Suprapubic skin (tissue), 4 donors: ENCODE data around the gene BTBD6. TPM values are rescaled to one million over a fixed set of nuclear protein-coding genes. Genes with fewer than 3 reads are reported as not detected.

Experiments
- DNase-seq, 2 donors: peaks; one replicate each; pipeline ENCODE4 v3.0.0-alpha.2; 2019; ENCODE audit warnings: low spot score in 2 of 2
- H3K27ac ChIP-seq: fragments of 200-600 bp; sonication (generic); one replicate; pipeline ENCODE4 v1.5.1; 2019
- H3K27me3 ChIP-seq: fragments of 200-600 bp; sonication (generic); one replicate; pipeline ENCODE4 v1.5.1; 2019
- H3K36me3 ChIP-seq: fragments of 200-600 bp; sonication (generic); one replicate; pipeline ENCODE4 v1.5.1; 2019
- H3K4me1 ChIP-seq: fragments of 200-600 bp; sonication (generic); one replicate; pipeline ENCODE4 v1.5.1; 2019
- H3K4me3 ChIP-seq: fragments of 200-600 bp; sonication (generic); one replicate; pipeline ENCODE4 v1.5.1; 2019; ENCODE audit warnings: mild to moderate bottlenecking
- H3K9me3 ChIP-seq: fragments of 200-600 bp; sonication (generic); one replicate; pipeline ENCODE4 v1.5.1; 2019
- EP300 ChIP-seq: sonication (generic); formaldehyde crosslinking; IDR thresholded peaks from one replicate; pipeline ENCODE4 v1.6.1; 2017; ENCODE audit warnings: antibody characterized with exemption
- POLR2A ChIP-seq, 2 donors: fragments of 450-650 bp; IDR thresholded peaks; one replicate each; pipeline ENCODE4 v1.6.1; 2017; ENCODE audit warnings: antibody characterized with exemption in 2 of 2, mild to moderate bottlenecking in 2 of 2, moderate library complexity in 2 of 2
- POLR2AphosphoS5 ChIP-seq, 3 donors: sonication (generic); formaldehyde crosslinking; IDR thresholded peaks; one replicate each; pipeline ENCODE4 v1.6.1; 2017; ENCODE audit warnings: antibody characterized with exemption in 3 of 3
- WGBS: methylation state at CpG from one replicate; pipeline ENCODE4 v1.1.5; 2018; 5-methylcytosine and 5-hydroxymethylcytosine counted together
- total RNA-seq, 4 donors: library from RNA; depleted of rRNA; stranded (reverse); fragments of >200 nt; gene quantifications; one replicate each; pipeline ENCODE4 v1.1.0, GENCODE V29; 2016
- TF ChIP-seq, protein P1 (sequence below), 2 donors: fragments of 200-600 bp in 1 of 2; fragments of 450-650 bp in 1 of 2; sonication (generic) in 1 of 2; IDR thresholded peaks; one replicate each; pipeline ENCODE4 v1.5.1; 2016 to 2019; ENCODE audit warnings: antibody characterized with exemption in 2 of 2, mild to moderate bottlenecking in 1 of 2, moderate library complexity in 1 of 2

The BTBD6 gene
- total RNA-seq, result 10 to 100 TPM; 38.9 to 63.7 (median 58.6) TPM

- 0% methylated on average over 7 of the region's 130 CpGs for WGBS
- TF ChIP-seq, protein P1, sequence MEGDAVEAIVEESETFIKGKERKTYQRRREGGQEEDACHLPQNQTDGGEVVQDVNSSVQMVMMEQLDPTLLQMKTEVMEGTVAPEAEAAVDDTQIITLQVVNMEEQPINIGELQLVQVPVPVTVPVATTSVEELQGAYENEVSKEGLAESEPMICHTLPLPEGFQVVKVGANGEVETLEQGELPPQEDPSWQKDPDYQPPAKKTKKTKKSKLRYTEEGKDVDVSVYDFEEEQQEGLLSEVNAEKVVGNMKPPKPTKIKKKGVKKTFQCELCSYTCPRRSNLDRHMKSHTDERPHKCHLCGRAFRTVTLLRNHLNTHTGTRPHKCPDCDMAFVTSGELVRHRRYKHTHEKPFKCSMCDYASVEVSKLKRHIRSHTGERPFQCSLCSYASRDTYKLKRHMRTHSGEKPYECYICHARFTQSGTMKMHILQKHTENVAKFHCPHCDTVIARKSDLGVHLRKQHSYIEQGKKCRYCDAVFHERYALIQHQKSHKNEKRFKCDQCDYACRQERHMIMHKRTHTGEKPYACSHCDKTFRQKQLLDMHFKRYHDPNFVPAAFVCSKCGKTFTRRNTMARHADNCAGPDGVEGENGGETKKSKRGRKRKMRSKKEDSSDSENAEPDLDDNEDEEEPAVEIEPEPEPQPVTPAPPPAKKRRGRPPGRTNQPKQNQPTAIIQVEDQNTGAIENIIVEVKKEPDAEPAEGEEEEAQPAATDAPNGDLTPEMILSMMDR (IDR thresholded peaks at IDR 0.05), result no peak
- TF ChIP-seq EP300, result no peak
- peak in 1 of 2 donors; percentile 32 for TF ChIP-seq POLR2A (IDR thresholded peaks at IDR 0.05)
- no peak for TF ChIP-seq POLR2AphosphoS5 (IDR thresholded peaks at IDR 0.05)
Measured at GRCh38 chr14:105248368-105249181, at the start of gene BTBD6. BTBD6 (plus strand) TSS chr14:105248533; CDS start chr14:105248712, 179 bp downstream.

GRCh38 chr14:105198588-105198987, 49.7 kb upstream of the BTBD6 start:
- H3K27me3 ChIP-seq, result peaks cover 60% of the 10 kb centered on the region
- peak overlapping the region; percentile 23 for H3K27ac ChIP-seq
- no peaks in the 10 kb centered on the region for H3K36me3 ChIP-seq
- TF ChIP-seq POLR2A (IDR thresholded peaks at IDR 0.05) (no peak), EP300 (no peak), POLR2AphosphoS5 (IDR thresholded peaks at IDR 0.05) (no peak)
- TF ChIP-seq, protein P1 (IDR thresholded peaks at IDR 0.05), result no peak
- no peaks in the 10 kb centered on the region for H3K9me3 ChIP-seq
- H3K4me1 ChIP-seq, result peaks cover 55% of the 10 kb centered on the region
- no peak for DNase-seq
- WGBS, result no CpG with 5 or more reads among the region's 4 CpGs
- no peak overlapping the region for H3K4me3 ChIP-seq

More at GRCh38 chr14:105248368-105249181, at the start of gene BTBD6:
- peak within 1 kb of the TSS; percentile 63 for H3K4me3 ChIP-seq
- H3K36me3 ChIP-seq, result peaks cover 36% of the 10 kb centered on the region
- peaks cover 18% of the 10 kb centered on the region for H3K4me1 ChIP-seq
- H3K27ac ChIP-seq, result peak within 1 kb of the TSS; percentile 96
- no peaks in the 10 kb centered on the region for H3K27me3 ChIP-seq
- H3K9me3 ChIP-seq, result no peaks in the 10 kb centered on the region
- peak; percentile 88 for DNase-seq

GRCh38 chr14:105199093-105199492, 49.2 kb upstream of the BTBD6 start:
- peak overlapping the region; percentile 23 for H3K27ac ChIP-seq
- H3K9me3 ChIP-seq, result no peaks in the 10 kb centered on the region
- no peak for DNase-seq
- TF ChIP-seq POLR2AphosphoS5 (IDR thresholded peaks at IDR 0.05) (no peak), POLR2A (IDR thresholded peaks at IDR 0.05) (no peak), EP300 (no peak)
- TF ChIP-seq, protein P1 (IDR thresholded peaks at IDR 0.05), result no peak
- no peak overlapping the region for H3K4me3 ChIP-seq
- no peaks in the 10 kb centered on the region for H3K36me3 ChIP-seq
- H3K4me1 ChIP-seq, result peaks cover 55% of the 10 kb centered on the region
- H3K27me3 ChIP-seq, result peaks cover 55% of the 10 kb centered on the region
- WGBS, result 63% methylated on average over 2 of the region's 18 CpGs

DNA sequence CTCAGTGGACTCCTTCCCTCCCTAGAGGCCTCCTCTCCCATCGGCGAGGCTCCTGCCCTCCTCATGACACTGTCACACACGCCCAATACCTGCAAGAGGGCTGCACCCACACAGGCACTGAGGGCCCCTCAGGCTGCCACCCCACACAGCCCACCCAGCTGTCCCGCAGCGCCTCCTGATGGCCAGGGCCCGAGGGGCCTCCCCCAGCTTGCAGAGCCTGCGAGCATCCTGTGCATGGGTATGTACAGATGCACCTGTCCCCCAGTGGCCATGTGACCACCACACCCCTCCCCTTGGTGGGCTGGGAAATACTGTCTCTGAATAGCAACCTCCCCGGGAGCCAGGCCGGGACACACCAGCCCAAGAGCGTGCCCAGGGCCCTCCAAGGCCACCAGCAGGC, 48.3 kb upstream of the BTBD6 start:
- TF ChIP-seq, protein P1 (IDR thresholded peaks at IDR 0.05), result no peak
- Histone ChIP-seq H3K4me1 (peaks cover 59% of the 10 kb centered on the region), H3K27ac (no peak overlapping the region), H3K36me3 (no peaks in the 10 kb centered on the region), H3K9me3 (no peaks in the 10 kb centered on the region), H3K27me3 (peaks cover 45% of the 10 kb centered on the region), H3K4me3 (no peak overlapping the region)
- no peak for DNase-seq
- 95% methylated on average over 4 of the region's 10 CpGs for WGBS

DNA sequence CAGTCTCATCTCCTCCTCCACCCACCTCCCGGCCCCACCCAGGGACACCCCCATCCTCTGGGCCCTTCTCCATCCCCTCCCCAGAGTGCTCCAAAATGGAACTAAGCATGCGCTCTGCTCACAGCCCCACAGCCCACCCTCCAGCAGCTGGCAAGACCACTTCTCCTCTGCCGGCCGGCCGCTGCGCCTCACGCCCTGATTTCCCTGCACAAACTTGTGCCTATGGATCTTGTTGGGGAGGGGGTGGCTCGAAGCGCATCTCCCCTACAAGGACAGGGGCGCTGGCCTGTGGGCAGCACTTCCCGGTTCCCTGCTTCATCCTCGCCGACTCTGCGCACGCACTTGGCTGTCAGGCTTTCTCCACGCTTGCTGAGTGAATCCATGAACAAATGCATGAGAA, 47.7 kb upstream of the BTBD6 start:
- Histone ChIP-seq H3K27ac (no peak overlapping the region), H3K27me3 (peaks cover 40% of the 10 kb centered on the region), H3K4me3 (no peak overlapping the region), H3K9me3 (no peaks in the 10 kb centered on the region), H3K36me3 (no peaks in the 10 kb centered on the region), H3K4me1 (peaks cover 64% of the 10 kb centered on the region)
- TF ChIP-seq POLR2A (IDR thresholded peaks at IDR 0.05) (no peak), POLR2AphosphoS5 (IDR thresholded peaks at IDR 0.05) (no peak), EP300 (no peak)
- TF ChIP-seq, protein P1 (IDR thresholded peaks at IDR 0.05), result no peak
- 82% methylated on average over 16 of the region's 16 CpGs for WGBS
- no peak for DNase-seq
